ELR (cell line): Measurements from ENCODE around the gene ELL2.

Experiments
- DNase-seq: peaks from one replicate; pipeline ENCODE4 v3.0.0-alpha.2; 2015; ENCODE audit warnings: low read depth

Gene ELL2

GRCh38 chr5:95961617-95962474 is at the start of gene ELL2:
TSS of gene ELL2 (minus strand) at chr5:95961851. CDS start at chr5:95961721, 130 bp downstream.
- peak; percentile 99 for DNase-seq

- DNase-seq: peak; percentile 26
These were observed 47.5 kb upstream of the ELL2 start for GRCh38 chr5:96008987-96009647.

- DNase-seq: no peak
These were observed 46.8 kb upstream of the ELL2 start for GRCh38 chr5:96008487-96008886.

GRCh38 chr5:96007051-96007450 is 45.4 kb upstream of the ELL2 start:
- no peak for DNase-seq

- DNase-seq: no peak
These were observed 44.6 kb upstream of the ELL2 start for GRCh38 chr5:96006291-96006690.

- no peak for DNase-seq
These were observed 43.1 kb upstream of the ELL2 start for GRCh38 chr5:96004754-96005153.

GRCh38 chr5:96004087-96004486 is 42.4 kb upstream of the ELL2 start:
- peak; percentile 49 for DNase-seq

- no peak for DNase-seq
These were observed 39.6 kb upstream of the ELL2 start for GRCh38 chr5:96001262-96001661.

GRCh38 chr5:96000308-96000707 is 38.7 kb upstream of the ELL2 start:
- DNase-seq: no peak

GRCh38 chr5:95996904-95997723 is 35.5 kb upstream of the ELL2 start:
- no peak for DNase-seq

- DNase-seq: no peak
These were observed 34.4 kb upstream of the ELL2 start for GRCh38 chr5:95995962-95996489.

GRCh38 chr5:95993776-95994175 is 32.1 kb upstream of the ELL2 start:
- no peak for DNase-seq

GRCh38 chr5:95993266-95993665 is 31.6 kb upstream of the ELL2 start:
- DNase-seq: no peak

- no peak for DNase-seq
These were observed 27.8 kb upstream of the ELL2 start for GRCh38 chr5:95989283-95990048.

GRCh38 chr5:95988877-95989276 is 27.2 kb upstream of the ELL2 start:
- no peak for DNase-seq

GRCh38 chr5:95988094-95988493 is 26.4 kb upstream of the ELL2 start:
- DNase-seq: no peak

GRCh38 chr5:95986937-95987520 is 25.4 kb upstream of the ELL2 start:
- DNase-seq: no peak

GRCh38 chr5:95986001-95986400 is 24.4 kb upstream of the ELL2 start:
- DNase-seq: no peak

GRCh38 chr5:95985249-95985648 is 23.6 kb upstream of the ELL2 start:
- no peak for DNase-seq

GRCh38 chr5:95984287-95984938 is 22.8 kb upstream of the ELL2 start:
- DNase-seq: peak; percentile 63

- no peak for DNase-seq
These were observed 21.9 kb upstream of the ELL2 start for GRCh38 chr5:95983509-95983908.
